Brain microvascular endothelial cell (primary cell): ENCODE data around the gene CAMTA1.

Experiments
- DNase-seq: peaks from one replicate; pipeline ENCODE4 v3.0.0-alpha.2; 2020
- H3K27ac ChIP-seq: fragments of 250-450 bp; sonication (Bioruptor Pico); 2 replicates; pipeline ENCODE4 v1.5.1; 2020; ENCODE audit warnings: mild to moderate bottlenecking, moderate library complexity
- H3K27me3 ChIP-seq: fragments of 250-450 bp; sonication (Bioruptor Pico); replicated peaks from 2 replicates; pipeline ENCODE4 v1.5.1; 2020; ENCODE audit warnings: mild to moderate bottlenecking
- H3K36me3 ChIP-seq: fragments of 250-450 bp; sonication (Bioruptor Pico); replicated peaks from 2 replicates; pipeline ENCODE4 v1.5.1; 2020; ENCODE audit warnings: mild to moderate bottlenecking
- H3K4me3 ChIP-seq: 2 replicates; pipeline ENCODE4 v1.5.1; 2011; ENCODE audit warnings: low read depth, mild to moderate bottlenecking, control low read depth, low read length, moderate library complexity
- in situ Hi-C: cut with HindIII; loops from 2 replicates; pipeline ENCODE4 v1.10.0; 2017; ENCODE audit warnings: low sequenced_read_pairs, low pct_ligation_motif_present
- TF ChIP-seq, protein P1 (sequence below): IDR thresholded peaks from 2 replicates; pipeline ENCODE4 v1.5.1; 2011; ENCODE audit warnings: low read depth, mild to moderate bottlenecking, moderate library complexity, low read length, control low read depth, inconsistent platforms; ENCODE audit errors: missing control alignments

CAMTA1 gene

DNA sequence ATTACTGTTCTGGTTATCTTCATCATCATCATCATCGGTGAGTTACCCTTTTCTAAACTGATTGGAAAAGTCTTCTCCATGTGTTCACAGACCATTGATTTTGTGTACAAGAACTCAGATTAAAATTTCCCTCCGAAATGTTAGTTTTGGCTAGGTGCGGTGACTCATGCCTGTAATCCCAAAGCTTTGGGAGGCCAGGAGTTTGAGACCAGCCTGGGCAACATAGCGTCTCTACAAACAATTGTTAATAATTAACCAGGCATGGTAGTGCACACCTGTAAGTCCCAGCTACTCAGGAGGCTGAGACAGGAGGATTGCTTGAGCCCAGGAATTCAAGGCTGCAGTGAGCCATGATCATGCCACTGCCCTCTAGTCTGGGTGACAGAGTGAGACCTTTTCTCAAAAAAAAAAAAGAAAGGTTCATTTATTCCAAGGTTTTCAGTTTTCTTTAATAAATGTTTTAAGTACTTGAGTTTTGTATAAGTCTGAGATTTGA, 992.9 kb downstream of the CAMTA1 start:
- no peak for DNase-seq
- Histone ChIP-seq H3K27ac (no peak overlapping the region), H3K27me3 (no peaks in the 10 kb centered on the region), H3K4me3 (no peak overlapping the region), H3K36me3 (peaks cover 16% of the 10 kb centered on the region)
- in situ Hi-C loops: no loop called here
- TF ChIP-seq, protein P1, sequence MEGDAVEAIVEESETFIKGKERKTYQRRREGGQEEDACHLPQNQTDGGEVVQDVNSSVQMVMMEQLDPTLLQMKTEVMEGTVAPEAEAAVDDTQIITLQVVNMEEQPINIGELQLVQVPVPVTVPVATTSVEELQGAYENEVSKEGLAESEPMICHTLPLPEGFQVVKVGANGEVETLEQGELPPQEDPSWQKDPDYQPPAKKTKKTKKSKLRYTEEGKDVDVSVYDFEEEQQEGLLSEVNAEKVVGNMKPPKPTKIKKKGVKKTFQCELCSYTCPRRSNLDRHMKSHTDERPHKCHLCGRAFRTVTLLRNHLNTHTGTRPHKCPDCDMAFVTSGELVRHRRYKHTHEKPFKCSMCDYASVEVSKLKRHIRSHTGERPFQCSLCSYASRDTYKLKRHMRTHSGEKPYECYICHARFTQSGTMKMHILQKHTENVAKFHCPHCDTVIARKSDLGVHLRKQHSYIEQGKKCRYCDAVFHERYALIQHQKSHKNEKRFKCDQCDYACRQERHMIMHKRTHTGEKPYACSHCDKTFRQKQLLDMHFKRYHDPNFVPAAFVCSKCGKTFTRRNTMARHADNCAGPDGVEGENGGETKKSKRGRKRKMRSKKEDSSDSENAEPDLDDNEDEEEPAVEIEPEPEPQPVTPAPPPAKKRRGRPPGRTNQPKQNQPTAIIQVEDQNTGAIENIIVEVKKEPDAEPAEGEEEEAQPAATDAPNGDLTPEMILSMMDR: no peak

DNA sequence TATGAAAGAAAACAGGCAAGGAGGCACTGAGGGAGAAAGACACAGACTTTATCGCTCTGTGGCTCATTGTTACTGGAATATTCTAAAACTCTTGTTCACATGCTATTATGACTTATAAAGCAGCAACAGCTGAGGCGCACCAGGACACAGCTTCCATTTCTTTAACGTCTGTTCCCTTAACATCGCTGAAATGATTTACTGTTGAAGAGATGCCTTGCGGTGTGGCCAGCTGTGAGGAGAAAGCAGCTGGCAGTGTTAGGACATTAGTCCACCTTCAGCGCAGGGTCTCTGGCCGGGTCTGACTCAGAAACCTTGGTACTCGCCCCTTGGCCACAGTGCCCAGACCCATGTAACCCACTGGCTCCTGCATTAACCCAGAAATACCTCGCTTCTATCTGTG, 995.7 kb downstream of the CAMTA1 start:
- no peak overlapping the region for H3K27ac ChIP-seq
- in situ Hi-C loops: no loop called here
- DNase-seq: no peak
- TF ChIP-seq, protein P1: no peak
- peaks cover 14% of the 10 kb centered on the region for H3K36me3 ChIP-seq
- no peaks in the 10 kb centered on the region for H3K27me3 ChIP-seq
- no peak overlapping the region for H3K4me3 ChIP-seq

DNA sequence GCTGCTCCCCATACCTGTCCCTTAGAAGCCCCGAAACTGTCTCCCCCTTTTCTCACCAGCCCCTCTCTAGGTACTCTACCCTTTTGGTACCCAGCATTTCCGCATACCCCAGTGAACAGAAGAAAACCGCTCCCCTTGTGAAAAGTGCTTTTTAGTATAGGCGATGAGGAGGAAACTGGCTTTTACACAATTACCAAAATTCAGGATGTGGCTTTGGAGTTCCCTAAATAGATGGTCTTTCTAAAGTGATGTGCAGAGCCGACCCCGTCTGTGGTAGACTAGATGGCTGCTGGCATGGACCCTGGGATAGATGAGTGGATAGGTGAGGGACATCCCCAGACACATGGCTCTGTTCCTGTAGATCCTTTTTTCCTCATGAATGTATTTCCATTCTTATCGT, 996.2 kb downstream of the CAMTA1 start:
- Histone ChIP-seq H3K36me3 (peaks cover 14% of the 10 kb centered on the region), H3K27ac (no peak overlapping the region), H3K27me3 (no peaks in the 10 kb centered on the region), H3K4me3 (no peak overlapping the region)
- in situ Hi-C loops: no loop called here
- TF ChIP-seq, protein P1: no peak
- no peak for DNase-seq

DNA sequence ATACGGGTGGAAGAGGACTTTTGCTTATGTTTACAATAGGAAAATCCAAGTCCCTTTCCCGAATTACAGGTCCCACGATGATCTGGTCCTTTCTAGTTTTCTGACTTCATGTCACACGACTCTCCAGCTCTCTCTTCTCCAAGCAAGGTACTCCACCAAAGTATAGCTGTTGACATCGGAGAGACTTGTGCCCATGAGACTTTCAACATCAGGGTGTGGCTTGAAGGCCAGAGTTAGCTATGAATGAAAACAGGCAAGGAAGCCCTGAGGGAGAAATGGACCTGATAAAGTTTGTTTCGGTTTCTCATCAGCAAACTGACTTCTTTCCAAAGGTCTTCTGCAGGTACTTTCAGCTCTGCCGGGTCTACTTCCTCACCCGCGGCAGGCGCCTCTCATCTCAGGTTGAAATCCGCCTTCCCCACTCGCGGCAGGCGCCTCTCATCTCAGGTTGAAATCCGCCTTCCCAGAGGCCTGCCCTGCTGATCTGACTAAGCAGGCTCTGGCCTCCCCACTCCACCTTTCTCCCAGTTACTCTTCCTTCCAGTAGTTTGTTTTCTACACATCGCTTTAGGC, 996.8 kb downstream of the CAMTA1 start:
- Histone ChIP-seq H3K36me3 (peaks cover 10% of the 10 kb centered on the region), H3K27ac (no peak overlapping the region), H3K27me3 (no peaks in the 10 kb centered on the region), H3K4me3 (no peak overlapping the region)
- no peak for DNase-seq
- TF ChIP-seq, protein P1: no peak
- in situ Hi-C loops: no loop called here

DNA sequence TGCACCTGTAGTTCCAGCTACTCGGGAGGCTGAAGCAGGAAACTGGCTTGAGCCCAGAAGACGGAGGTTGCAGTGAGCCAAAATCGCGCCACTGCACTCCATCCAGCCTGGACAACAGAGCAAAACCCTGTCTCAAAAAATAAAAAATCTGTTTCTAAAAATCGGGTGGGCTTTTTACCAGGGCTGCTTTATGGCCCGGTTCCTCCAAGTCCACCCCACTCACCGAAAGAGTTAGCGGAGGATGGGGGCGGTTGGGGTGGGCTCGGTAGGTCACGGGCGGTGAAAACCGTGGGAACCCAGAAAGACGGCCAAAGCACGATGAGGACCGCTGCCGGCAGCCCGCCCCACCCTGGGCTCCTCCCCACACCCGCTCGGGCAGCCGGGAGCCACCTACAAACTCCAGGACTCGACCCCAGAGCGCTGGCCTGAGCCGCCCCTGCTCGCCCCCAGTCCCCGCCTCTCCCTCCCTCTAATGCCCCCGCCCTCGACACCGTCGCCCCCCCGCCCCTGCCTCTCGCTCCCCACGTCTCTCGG, 998.0 kb downstream of the CAMTA1 start:
- DNase-seq: peak; percentile 4
- in situ Hi-C loops: no loop called here
- Histone ChIP-seq H3K4me3 (peak overlapping the region; percentile 55), H3K36me3 (peaks cover 9% of the 10 kb centered on the region), H3K27ac (no peak overlapping the region), H3K27me3 (no peaks in the 10 kb centered on the region)
- TF ChIP-seq, protein P1: no peak
